ENCODE data around the gene ARL6IP1. TPM values are rescaled to one million over a fixed set of nuclear protein-coding genes. Genes with fewer than 3 reads are reported as not detected.
"Not testable (repeated sequence)": the region's sequence is repeated elsewhere in the genome, so short reads cannot be mapped to it uniquely, and the experiment has no call there.

Gene ARL6IP1
- total and polyA plus RNA-seq, 2 of the 4 experiments (the other 2 are of a cell fraction): 78.1 to 190 TPM

DNA sequence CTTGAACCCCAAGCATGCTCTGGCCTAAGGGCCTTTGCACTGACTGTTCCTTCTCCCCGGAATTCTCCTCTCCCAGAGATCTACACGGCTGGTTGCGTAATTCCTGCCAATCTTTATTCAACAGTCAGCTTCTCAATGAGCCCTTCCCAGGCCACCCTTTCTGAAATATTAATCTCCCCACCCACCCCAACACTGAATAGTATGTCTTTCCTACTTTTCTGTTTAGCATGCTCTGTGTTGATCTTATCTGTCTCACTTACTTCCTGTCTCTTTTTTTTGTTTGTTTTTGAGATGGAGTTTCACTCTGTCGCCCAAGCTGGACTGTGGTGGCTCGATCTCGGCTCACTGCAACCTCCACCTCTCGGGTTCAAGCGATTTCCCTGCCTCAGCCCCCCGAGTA is 44.7 kb downstream of the ARL6IP1 start:
- H3K4me1 ChIP-seq (ENCODE audit: control insufficient read depth, insufficient read depth, low read length); H3K79me1 ChIP-seq (ENCODE audit: low read depth in 1 of 2, low read length in 2 of 2); H3K9me1 ChIP-seq (ENCODE audit: insufficient read depth, low read length); H3K14ac ChIP-seq (replicated peaks; ENCODE audit: low read depth, low read length); DNase-seq; dilution Hi-C loops (cut with HindIII; ENCODE audit: low sequenced_read_pairs, unreplicated experiment); H3K36me3 ChIP-seq (ENCODE audit: control insufficient read depth, insufficient read depth, low read length); H2BK120ac ChIP-seq (ENCODE audit: low read depth, low read length); POLR2A ChIA-PET (ENCODE audit: unreplicated experiment); H3K18ac ChIP-seq (ENCODE audit: low read depth, low read length); in situ Hi-C loops (cut with MboI; ENCODE audit: low sequenced_read_pairs); H3K9ac ChIP-seq (ENCODE audit: low read depth, low read length); H2AK5ac ChIP-seq (ENCODE audit: low read depth, low read length); H3K9me3 ChIP-seq (ENCODE audit: control insufficient read depth, insufficient read depth, low read length); intact Hi-C loops (cut with micrococcal nuclease); ATAC-seq (ENCODE audit: low read depth); H4K5ac ChIP-seq (ENCODE audit: low read depth, low read length); BruUV-seq (replicated peaks); H2AK9ac ChIP-seq (replicated peaks; ENCODE audit: low read depth, low read length, poor library complexity); H3K56ac ChIP-seq (ENCODE audit: extremely low read depth, insufficient read depth, low read length); H2AFZ ChIP-seq (replicated peaks; ENCODE audit: low read length, poor library complexity); H4K91ac ChIP-seq (ENCODE audit: insufficient read depth, low read depth, low read length); H3K4me2 ChIP-seq (ENCODE audit: low read depth, low read length); H2BK20ac ChIP-seq (ENCODE audit: low read depth, low read length); H3K4ac ChIP-seq (ENCODE audit: low read depth, low read length); H2BK5ac ChIP-seq (ENCODE audit: low read depth, low read length, poor library complexity, severe bottlenecking); H3K27ac ChIP-seq (ENCODE audit: insufficient read depth, low read length); H4K8ac ChIP-seq (ENCODE audit: low read depth in 2 of 2, low read length in 2 of 2); H2BK15ac ChIP-seq (ENCODE audit: low read depth, low read length); H3K23ac ChIP-seq (ENCODE audit: low read depth, low read length); H3K4me3 ChIP-seq (ENCODE audit: insufficient read depth, low read depth, low read length); H4K20me1 ChIP-seq (ENCODE audit: insufficient read depth, low read length); CTCF ChIA-PET; H3K27me3 ChIP-seq (ENCODE audit: control insufficient read depth, insufficient read depth, low read length): not testable (repeated sequence)
- TF ChIP-seq CEBPB (IDR thresholded peaks at IDR 0.05; ENCODE audit: low read depth, low read length): peak; percentile 54; the same call in 1 of the 2 replicates
- WGBS, 2 experiments (ENCODE audit: extremely low coverage in 2 of 2, insufficient read length in 1 of 2): no CpG with 5 or more reads among the region's 9 CpGs

DNA sequence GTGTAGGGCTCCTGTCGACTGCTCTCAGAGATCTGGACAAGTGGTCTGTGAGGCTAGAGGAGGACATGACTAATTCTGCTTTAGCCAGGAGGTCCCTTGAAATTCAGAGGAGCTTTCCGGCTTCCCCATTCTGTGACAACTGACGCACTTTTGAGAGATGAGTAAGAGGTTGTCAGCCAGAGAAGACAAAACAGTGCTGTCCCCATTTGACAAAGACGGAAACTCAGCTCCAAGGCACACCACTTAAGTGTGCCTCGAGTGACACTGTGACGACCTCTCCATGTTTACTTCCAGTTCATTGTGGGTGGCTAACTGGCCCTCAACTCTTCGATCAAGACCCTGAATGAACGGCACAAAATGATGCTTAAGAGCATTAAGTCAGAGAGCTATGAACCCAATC is 58.5 kb downstream of the ARL6IP1 start:
- H3K4me2 ChIP-seq (ENCODE audit: low read depth, low read length); H2AK9ac ChIP-seq (replicated peaks; ENCODE audit: low read depth, low read length, poor library complexity); H3K23ac ChIP-seq (ENCODE audit: low read depth, low read length); H3K9me1 ChIP-seq (ENCODE audit: insufficient read depth, low read length); H3K27me3 ChIP-seq (ENCODE audit: control insufficient read depth, insufficient read depth, low read length); H2BK5ac ChIP-seq (ENCODE audit: low read depth, low read length, poor library complexity, severe bottlenecking); H3K79me1 ChIP-seq (ENCODE audit: low read depth in 1 of 2, low read length in 2 of 2); H2AK5ac ChIP-seq (ENCODE audit: low read depth, low read length); H3K14ac ChIP-seq (replicated peaks; ENCODE audit: low read depth, low read length); H2BK20ac ChIP-seq (ENCODE audit: low read depth, low read length); DNase-seq; H3K27ac ChIP-seq (ENCODE audit: insufficient read depth, low read length); in situ Hi-C loops (cut with MboI; ENCODE audit: low sequenced_read_pairs); H4K8ac ChIP-seq (ENCODE audit: low read depth in 2 of 2, low read length in 2 of 2); ATAC-seq (ENCODE audit: low read depth); H3K4ac ChIP-seq (ENCODE audit: low read depth, low read length); POLR2A ChIA-PET (ENCODE audit: unreplicated experiment); dilution Hi-C loops (cut with HindIII; ENCODE audit: low sequenced_read_pairs, unreplicated experiment); BruUV-seq (replicated peaks); H4K91ac ChIP-seq (ENCODE audit: insufficient read depth, low read depth, low read length); H3K56ac ChIP-seq (ENCODE audit: extremely low read depth, insufficient read depth, low read length); H2BK120ac ChIP-seq (ENCODE audit: low read depth, low read length); H4K5ac ChIP-seq (ENCODE audit: low read depth, low read length); H3K4me1 ChIP-seq (ENCODE audit: control insufficient read depth, insufficient read depth, low read length); H2AFZ ChIP-seq (replicated peaks; ENCODE audit: low read length, poor library complexity); H3K36me3 ChIP-seq (ENCODE audit: control insufficient read depth, insufficient read depth, low read length); H3K18ac ChIP-seq (ENCODE audit: low read depth, low read length); CTCF ChIA-PET; intact Hi-C loops (cut with micrococcal nuclease); H4K20me1 ChIP-seq (ENCODE audit: insufficient read depth, low read length); H3K9ac ChIP-seq (ENCODE audit: low read depth, low read length); H2BK15ac ChIP-seq (ENCODE audit: low read depth, low read length); H3K4me3 ChIP-seq (ENCODE audit: insufficient read depth, low read depth, low read length); H3K9me3 ChIP-seq (ENCODE audit: control insufficient read depth, insufficient read depth, low read length): not testable (repeated sequence)
- no CpG with 5 or more reads among the region's 8 CpGs for WGBS, 2 experiments (ENCODE audit: extremely low coverage in 2 of 2, insufficient read length in 1 of 2)
